Keratinocyte (primary cell): Measurements from ENCODE around the gene ASTN2. TPM values are rescaled to one million over a fixed set of nuclear protein-coding genes. Genes with fewer than 3 reads are reported as not detected.

ENCODE experiments used
- DNase-seq: peaks from one replicate; pipeline ENCODE4 v3.0.0-alpha.2; 2011; ENCODE audit warnings: low read depth, missing footprints, low spot score
- FAIRE-seq: peaks from 2 replicates; lab custom pipeline; 2011; peaks lifted over from hg19 to GRCh38; lab: Jason Lieb, UNC
- H2AFZ ChIP-seq: 2 replicates; pipeline ENCODE4 v1.6.0; 2012; ENCODE audit warnings: low read length, control low read depth, inconsistent platforms; ENCODE audit not compliant: control insufficient read depth
- H3K27ac ChIP-seq: 2 replicates; pipeline ENCODE4 v1.5.1; 2011; ENCODE audit warnings: low read length; ENCODE audit not compliant: control insufficient read depth, insufficient read depth
- H3K27me3 ChIP-seq: 3 replicates; pipeline ENCODE4 v1.6.0; 2011; ENCODE audit warnings: low read length; ENCODE audit not compliant: control insufficient read depth, insufficient read depth; ENCODE audit errors: extremely low read depth
- H3K36me3 ChIP-seq, 2 experiments: 2 replicates in 1 of 2; 3 replicates in 1 of 2; pipeline ENCODE4 v1.5.1; 2011; ENCODE audit warnings: low read length in 2 of 2, mild to moderate bottlenecking in 1 of 2; ENCODE audit not compliant: control insufficient read depth in 2 of 2, insufficient read depth in 2 of 2; ENCODE audit errors: extremely low read depth in 1 of 2
- H3K4me1 ChIP-seq: 3 replicates; pipeline ENCODE4 v1.5.1; 2011; ENCODE audit warnings: low read length; ENCODE audit not compliant: control insufficient read depth, insufficient read depth; ENCODE audit errors: extremely low read depth
- H3K4me2 ChIP-seq: 3 replicates; pipeline ENCODE4 v1.6.0; 2011; ENCODE audit warnings: low read depth, low read length; ENCODE audit not compliant: control insufficient read depth, insufficient read depth; ENCODE audit errors: extremely low read depth
- H3K4me3 ChIP-seq, 3 experiments: fragments of 200-600 bp in 1 of 3; sonication (generic) in 1 of 3; 2 replicates in 2 of 3; 3 replicates in 1 of 3; pipeline ENCODE4 v1.5.1; 2011 to 2016; ENCODE audit warnings: low read length in 3 of 3, mild to moderate bottlenecking in 3 of 3, control low read depth in 2 of 3, inconsistent platforms in 1 of 3, low read depth in 1 of 3, mixed read lengths in 1 of 3, mixed run types in 1 of 3, moderate library complexity in 1 of 3; ENCODE audit not compliant: control insufficient read depth in 2 of 3, insufficient read depth in 2 of 3; ENCODE audit errors: extremely low read depth in 1 of 3
- H3K79me2 ChIP-seq: 2 replicates; pipeline ENCODE4 v1.6.0; 2012; ENCODE audit warnings: low read length; ENCODE audit not compliant: control insufficient read depth, insufficient read depth
- H3K9ac ChIP-seq: 3 replicates; pipeline ENCODE4 v1.6.0; 2011; ENCODE audit warnings: low read length; ENCODE audit not compliant: control insufficient read depth, insufficient read depth; ENCODE audit errors: extremely low read depth
- H3K9me1 ChIP-seq: 3 replicates; pipeline ENCODE4 v1.6.0; 2011; ENCODE audit warnings: low read length; ENCODE audit not compliant: control insufficient read depth, insufficient read depth; ENCODE audit errors: extremely low read depth
- H3K9me3 ChIP-seq: 2 replicates; pipeline ENCODE4 v1.5.1; 2012; ENCODE audit warnings: low read depth, low read length; ENCODE audit not compliant: control insufficient read depth
- H4K20me1 ChIP-seq: 3 replicates; pipeline ENCODE4 v1.6.0; 2011; ENCODE audit warnings: low read length; ENCODE audit not compliant: control insufficient read depth, insufficient read depth; ENCODE audit errors: extremely low read depth
- EZH2 ChIP-seq: IDR thresholded peaks from one replicate; pipeline ENCODE4 v1.6.1; 2012; ENCODE audit warnings: inconsistent platforms, mild to moderate bottlenecking, low read length, moderate library complexity
- dilution Hi-C: fragments of 300-500 bp; cut with MboI; formaldehyde crosslinking; loops from one replicate; pipeline ENCODE4 v1.7.0; 2020; ENCODE audit warnings: low sequenced_read_pairs; ENCODE audit not compliant: extremely low pct_ligation_motif_present
- polyA plus RNA-seq, 5 experiments: library from polyadenylated mRNA; depleted of rRNA in 3 of 5; stranded (reverse) in 3 of 5; stranded (forward) in 1 of 5; unstranded in 1 of 5; fragments of >200 nt; gene quantifications; 1 replicate in 1 of 5; 2 replicates in 3 of 5; 3 replicates in 1 of 5; pipeline versions ENCODE4 v1.2.1 to v1.2.3, GENCODE V29; 2011 to 2012; ENCODE audit warnings: missing spikeins in 2 of 5, low read depth in 1 of 5, low replicate concordance in 1 of 5
- TF ChIP-seq, protein P1 (sequence below), 3 experiments: IDR thresholded peaks in 1 of 3; conservative IDR thresholded peaks in 1 of 3; optimal IDR thresholded peaks in 1 of 3; 2 replicates in 2 of 3; 3 replicates in 1 of 3; pipeline versions ENCODE3 to v1.5.1; 2011; ENCODE audit warnings: low read length in 3 of 3, mild to moderate bottlenecking in 3 of 3, moderate library complexity in 2 of 3, control low read depth in 1 of 3, inconsistent platforms in 1 of 3; ENCODE audit not compliant: insufficient read depth in 2 of 3; ENCODE audit errors: extremely low read depth in 1 of 3

ASTN2 gene
- polyA plus RNA-seq, 1 donor (not counting 4 experiments of a cell fraction or from before 2014, with no cell fraction given), result 0.31 TPM

DNA sequence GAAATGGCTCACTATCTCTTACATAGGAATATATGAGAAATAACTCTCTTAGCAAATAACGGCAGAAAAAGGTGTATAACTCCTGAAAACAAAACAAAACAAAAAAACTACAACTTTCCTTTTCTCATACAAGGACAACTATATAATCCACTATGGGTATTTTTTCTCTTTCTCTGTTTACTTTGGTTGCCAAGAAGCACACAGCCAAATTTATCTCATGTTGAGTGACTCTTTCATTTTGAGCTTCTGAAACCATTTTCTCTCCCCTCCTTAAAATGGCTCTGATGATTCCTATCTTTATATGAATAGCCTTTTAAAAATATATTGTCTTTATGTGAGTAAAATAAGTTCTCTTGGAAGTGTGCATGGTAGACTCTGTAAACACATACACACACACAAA is 599.0 kb downstream of the ASTN2 start:
- Histone ChIP-seq H3K9ac (no peak overlapping the region), H3K4me3 (no peak overlapping the region), H3K79me2 (no peaks in the 10 kb centered on the region), H3K9me1 (no peaks in the 10 kb centered on the region), H2AFZ (no peak overlapping the region), H3K27me3 (no peaks in the 10 kb centered on the region), H4K20me1 (no peaks in the 10 kb centered on the region), H3K9me3 (no peaks in the 10 kb centered on the region), H3K4me2 (no peak overlapping the region), H3K27ac (no peak overlapping the region), H3K4me1 (no peaks in the 10 kb centered on the region), H3K36me3 (no peaks in the 10 kb centered on the region)
- DNase-seq, result no peak
- no peak for FAIRE-seq
- TF ChIP-seq EZH2, result no peak
- dilution Hi-C loops, result no loop called here

DNA sequence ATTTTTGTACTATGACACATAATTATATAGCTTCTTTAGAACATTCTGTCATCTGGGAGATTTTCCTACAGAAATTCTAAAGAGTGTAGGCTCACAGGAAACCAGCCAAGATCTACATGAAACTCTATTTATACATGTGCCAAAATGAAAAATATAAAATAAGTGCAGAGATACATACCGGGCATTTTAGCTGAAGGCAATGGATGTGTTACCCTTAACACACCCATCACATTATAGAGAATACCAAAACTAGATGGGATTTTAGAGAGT is 601.9 kb downstream of the ASTN2 start:
- FAIRE-seq (no peak), DNase-seq (no peak)
- H3K27ac ChIP-seq, result no peak overlapping the region
- H3K79me2 ChIP-seq, result no peaks in the 10 kb centered on the region
- no peaks in the 10 kb centered on the region for H3K9me1 ChIP-seq
- no peak overlapping the region for H2AFZ ChIP-seq
- no peak overlapping the region for H3K9ac ChIP-seq
- no peaks in the 10 kb centered on the region for H3K4me1 ChIP-seq
- no peaks in the 10 kb centered on the region for H4K20me1 ChIP-seq
- no peaks in the 10 kb centered on the region for H3K9me3 ChIP-seq
- H3K4me2 ChIP-seq, result no peak overlapping the region
- no peaks in the 10 kb centered on the region for H3K27me3 ChIP-seq
- dilution Hi-C loops, result no loop called here
- H3K36me3 ChIP-seq, result no peaks in the 10 kb centered on the region
- no peak overlapping the region for H3K4me3 ChIP-seq
- TF ChIP-seq, protein P1, sequence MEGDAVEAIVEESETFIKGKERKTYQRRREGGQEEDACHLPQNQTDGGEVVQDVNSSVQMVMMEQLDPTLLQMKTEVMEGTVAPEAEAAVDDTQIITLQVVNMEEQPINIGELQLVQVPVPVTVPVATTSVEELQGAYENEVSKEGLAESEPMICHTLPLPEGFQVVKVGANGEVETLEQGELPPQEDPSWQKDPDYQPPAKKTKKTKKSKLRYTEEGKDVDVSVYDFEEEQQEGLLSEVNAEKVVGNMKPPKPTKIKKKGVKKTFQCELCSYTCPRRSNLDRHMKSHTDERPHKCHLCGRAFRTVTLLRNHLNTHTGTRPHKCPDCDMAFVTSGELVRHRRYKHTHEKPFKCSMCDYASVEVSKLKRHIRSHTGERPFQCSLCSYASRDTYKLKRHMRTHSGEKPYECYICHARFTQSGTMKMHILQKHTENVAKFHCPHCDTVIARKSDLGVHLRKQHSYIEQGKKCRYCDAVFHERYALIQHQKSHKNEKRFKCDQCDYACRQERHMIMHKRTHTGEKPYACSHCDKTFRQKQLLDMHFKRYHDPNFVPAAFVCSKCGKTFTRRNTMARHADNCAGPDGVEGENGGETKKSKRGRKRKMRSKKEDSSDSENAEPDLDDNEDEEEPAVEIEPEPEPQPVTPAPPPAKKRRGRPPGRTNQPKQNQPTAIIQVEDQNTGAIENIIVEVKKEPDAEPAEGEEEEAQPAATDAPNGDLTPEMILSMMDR (optimal IDR thresholded peaks at IDR 0.05 in 1 of 3, IDR thresholded peaks at IDR 0.05 in 1 of 3, conservative IDR thresholded peaks at IDR 0.05 in 1 of 3; ENCODE audit: extremely low read depth in 1 of 3, insufficient read depth in 2 of 3, low read length in 3 of 3), result no peak
- TF ChIP-seq EZH2, result no peak

DNA sequence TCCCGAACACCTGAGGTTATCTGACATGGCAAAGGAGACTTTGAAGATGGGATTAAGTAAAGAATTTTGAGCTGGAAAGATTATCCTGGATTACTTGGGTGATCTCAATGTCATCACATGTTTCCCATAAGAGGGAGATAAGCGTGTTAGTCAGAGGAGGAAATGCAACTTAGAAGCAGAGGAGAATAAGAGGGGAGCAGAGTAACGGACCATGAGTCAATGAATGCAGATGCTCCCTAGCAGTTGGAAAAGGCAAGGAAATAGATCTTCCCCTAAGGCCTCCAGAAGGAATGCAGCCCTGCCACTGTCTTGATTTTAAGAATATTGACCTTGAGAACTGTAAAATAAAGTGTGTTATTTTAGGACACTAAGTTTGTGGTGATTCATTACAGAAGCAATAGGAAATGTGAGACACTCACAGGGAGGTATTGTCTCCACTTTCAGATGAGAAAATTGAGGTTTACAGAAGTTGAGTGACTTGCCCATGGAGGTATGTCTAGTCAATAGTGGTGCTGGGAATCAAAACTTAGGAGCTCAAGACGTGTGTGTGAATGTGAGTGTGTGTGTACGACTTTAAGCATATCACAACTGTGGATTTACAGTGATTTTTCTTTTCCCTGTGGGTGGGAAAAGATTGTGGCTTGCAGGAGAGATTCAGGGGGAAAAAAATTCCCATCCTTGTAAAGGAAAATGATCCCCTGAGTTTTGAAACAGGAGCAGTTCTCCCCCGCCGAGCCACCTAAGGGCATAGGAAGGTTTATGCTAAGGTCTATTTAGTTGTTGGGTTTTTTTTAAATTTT is 602.4 kb downstream of the ASTN2 start:
- dilution Hi-C loops, result no loop called here
- DNase-seq, result no peak
- TF ChIP-seq, protein P1 (optimal IDR thresholded peaks at IDR 0.05 in 1 of 3, IDR thresholded peaks at IDR 0.05 in 1 of 3, conservative IDR thresholded peaks at IDR 0.05 in 1 of 3; ENCODE audit: extremely low read depth in 1 of 3, insufficient read depth in 2 of 3, low read length in 3 of 3), result no peak
- no peak for TF ChIP-seq EZH2

More for the DNA sequence above, 602.4 kb downstream of the ASTN2 start:
- H3K9ac ChIP-seq, result no peak overlapping the region
- no peak for FAIRE-seq
- H3K4me3 ChIP-seq, result no peak overlapping the region
- H3K79me2 ChIP-seq, result no peaks in the 10 kb centered on the region
- no peaks in the 10 kb centered on the region for H3K9me1 ChIP-seq
- no peaks in the 10 kb centered on the region for H3K27me3 ChIP-seq
- H4K20me1 ChIP-seq, result no peaks in the 10 kb centered on the region
- H2AFZ ChIP-seq, result no peak overlapping the region
- H3K27ac ChIP-seq, result no peak overlapping the region
- no peaks in the 10 kb centered on the region for H3K4me1 ChIP-seq
- no peak overlapping the region for H3K4me2 ChIP-seq
- no peaks in the 10 kb centered on the region for H3K36me3 ChIP-seq
- H3K9me3 ChIP-seq, result no peaks in the 10 kb centered on the region
